HL-60 (cell line): Measurements from ENCODE around the gene SPACA6.
A peak's percentile ranks its signal among the peaks of the same experiment; 100 is the strongest.

Experiments
- CTCF ChIP-seq: IDR thresholded peaks from one replicate; pipeline ENCODE4 v1.5.1; 2011; ENCODE audit warnings: low read length, control low read depth, inconsistent platforms; ENCODE audit not compliant: insufficient read depth
- GABPA ChIP-seq: IDR thresholded peaks from 2 replicates; pipeline ENCODE4 v1.6.1; 2012; ENCODE audit warnings: low read depth
- POLR2AphosphoS5 ChIP-seq: IDR thresholded peaks from 2 replicates; pipeline ENCODE4 v1.6.1; 2012; ENCODE audit warnings: low read depth
- REST ChIP-seq: IDR thresholded peaks from 2 replicates; pipeline ENCODE4 v1.6.1; 2012; ENCODE audit warnings: low read depth; ENCODE audit not compliant: insufficient replicate concordance

GRCh38 chr19:51735759-51736449 is 42.8 kb downstream of the SPACA6 start:
- TF ChIP-seq POLR2AphosphoS5 = peak; percentile 77
- TF ChIP-seq CTCF = no peak
- peak; percentile 17 for TF ChIP-seq REST
- TF ChIP-seq GABPA = peak; percentile 61; the same call in 1 of the 2 replicates
